ENCODE data around the gene PAEP. TPM values are rescaled to one million over a fixed set of nuclear protein-coding genes. Genes with fewer than 3 reads are reported as not detected.

Gene PAEP
- total RNA-seq, 4 donors from 2014 or later, result not detected

- 68% methylated on average over 1 of the region's 1 CpG; no CpG with 5 or more reads in 1 of the 2 donors for WGBS, 2 donors (ENCODE audit: low coverage in 1 of 2)
- intact Hi-C loops (cut with DNase I; ENCODE audit: low total_unique reads), result no loop called here
Observed at GRCh38 chr9:135563039-135563476, 1.5 kb downstream of the PAEP start.

GRCh38 chr9:135563858-135564257 lies 2.3 kb downstream of the PAEP start:
- intact Hi-C loops (cut with DNase I; ENCODE audit: low total_unique reads) (no loop called here), in situ Hi-C loops (cut with MboI; ENCODE audit: low pct_ligation_motif_present in 1 of 4, low pct_unique_long_range_greater_than_20kb in 1 of 4, low sequenced_read_pairs in 3 of 4) (no loop called here)
- TF ChIP-seq CTCF (IDR thresholded peaks at IDR 0.05) (no peak), POLR2AphosphoS5 (IDR thresholded peaks at IDR 0.05) (no peak), EP300 (IDR thresholded peaks at IDR 0.05; ENCODE audit: low read depth) (no peak), POLR2A (IDR thresholded peaks at IDR 0.05) (no peak)

More at GRCh38 chr9:135563039-135563476, 1.5 kb downstream of the PAEP start:
- no peak overlapping the region for H3K27ac ChIP-seq
- H3K9me3 ChIP-seq, result no peaks in the 10 kb centered on the region
- peaks cover 15% of the 10 kb centered on the region for H3K27me3 ChIP-seq
- DNase-seq, result no peak
- no peaks in the 10 kb centered on the region for H3K36me3 ChIP-seq
- TF ChIP-seq POLR2A (IDR thresholded peaks at IDR 0.05) (no peak), POLR2AphosphoS5 (IDR thresholded peaks at IDR 0.05) (no peak), EP300 (IDR thresholded peaks at IDR 0.05; ENCODE audit: low read depth) (no peak), CTCF (IDR thresholded peaks at IDR 0.05) (no peak)
- no peaks in the 10 kb centered on the region for H3K4me1 ChIP-seq
- no peak overlapping the region for H3K4me3 ChIP-seq
- in situ Hi-C loops (cut with MboI; ENCODE audit: low pct_ligation_motif_present in 1 of 4, low pct_unique_long_range_greater_than_20kb in 1 of 4, low sequenced_read_pairs in 3 of 4), result no loop called here

GRCh38 chr9:135565141-135565628 lies 3.6 kb downstream of the PAEP start:
- intact Hi-C loops (cut with DNase I; ENCODE audit: low total_unique reads) (no loop called here), in situ Hi-C loops (cut with MboI; ENCODE audit: low pct_ligation_motif_present in 1 of 4, low pct_unique_long_range_greater_than_20kb in 1 of 4, low sequenced_read_pairs in 3 of 4) (no loop called here)
- no peak overlapping the region for H3K27ac ChIP-seq
- DNase-seq, result no peak
- peaks cover 15% of the 10 kb centered on the region for H3K27me3 ChIP-seq
- no peak overlapping the region for H3K4me3 ChIP-seq
- TF ChIP-seq CTCF (IDR thresholded peaks at IDR 0.05) (no peak), POLR2AphosphoS5 (IDR thresholded peaks at IDR 0.05) (no peak), POLR2A (IDR thresholded peaks at IDR 0.05) (no peak), EP300 (IDR thresholded peaks at IDR 0.05; ENCODE audit: low read depth) (no peak)
- WGBS, 2 donors (ENCODE audit: low coverage in 1 of 2), result 59% methylated on average over 9 of the region's 9 CpGs; no CpG with 5 or more reads in 1 of the 2 donors
- H3K4me1 ChIP-seq, result no peaks in the 10 kb centered on the region
- no peaks in the 10 kb centered on the region for H3K9me3 ChIP-seq
- H3K36me3 ChIP-seq, result no peaks in the 10 kb centered on the region

More at GRCh38 chr9:135563858-135564257, 2.3 kb downstream of the PAEP start:
- H3K4me1 ChIP-seq, result no peaks in the 10 kb centered on the region
- DNase-seq, result no peak
- no peak overlapping the region for H3K4me3 ChIP-seq
- H3K27me3 ChIP-seq, result peaks cover 15% of the 10 kb centered on the region
- WGBS, 2 donors (ENCODE audit: low coverage in 1 of 2), result 35 to 73% methylated on average over 9 to 12 of the region's 12 CpGs
- no peaks in the 10 kb centered on the region for H3K9me3 ChIP-seq
- no peak overlapping the region for H3K27ac ChIP-seq
- H3K36me3 ChIP-seq, result no peaks in the 10 kb centered on the region

- Histone ChIP-seq H3K27ac (no peak overlapping the region), H3K27me3 (peaks cover 15% of the 10 kb centered on the region), H3K36me3 (no peaks in the 10 kb centered on the region), H3K4me3 (no peak overlapping the region), H3K4me1 (no peaks in the 10 kb centered on the region), H3K9me3 (no peaks in the 10 kb centered on the region)
- no peak for DNase-seq
- in situ Hi-C loops (cut with MboI; ENCODE audit: low pct_ligation_motif_present in 1 of 4, low pct_unique_long_range_greater_than_20kb in 1 of 4, low sequenced_read_pairs in 3 of 4), result no loop called here
- 45% methylated on average over 8 of the region's 8 CpGs; no CpG with 5 or more reads in 1 of the 2 donors for WGBS, 2 donors (ENCODE audit: low coverage in 1 of 2)
- intact Hi-C loops (cut with DNase I; ENCODE audit: low total_unique reads), result no loop called here
- TF ChIP-seq CTCF (IDR thresholded peaks at IDR 0.05) (no peak), EP300 (IDR thresholded peaks at IDR 0.05; ENCODE audit: low read depth) (no peak), POLR2A (IDR thresholded peaks at IDR 0.05) (no peak), POLR2AphosphoS5 (IDR thresholded peaks at IDR 0.05) (no peak)
Observed at GRCh38 chr9:135565636-135566035, 4.1 kb downstream of the PAEP start.
